ENCODE data around the gene SCGB1A1.

DNA sequence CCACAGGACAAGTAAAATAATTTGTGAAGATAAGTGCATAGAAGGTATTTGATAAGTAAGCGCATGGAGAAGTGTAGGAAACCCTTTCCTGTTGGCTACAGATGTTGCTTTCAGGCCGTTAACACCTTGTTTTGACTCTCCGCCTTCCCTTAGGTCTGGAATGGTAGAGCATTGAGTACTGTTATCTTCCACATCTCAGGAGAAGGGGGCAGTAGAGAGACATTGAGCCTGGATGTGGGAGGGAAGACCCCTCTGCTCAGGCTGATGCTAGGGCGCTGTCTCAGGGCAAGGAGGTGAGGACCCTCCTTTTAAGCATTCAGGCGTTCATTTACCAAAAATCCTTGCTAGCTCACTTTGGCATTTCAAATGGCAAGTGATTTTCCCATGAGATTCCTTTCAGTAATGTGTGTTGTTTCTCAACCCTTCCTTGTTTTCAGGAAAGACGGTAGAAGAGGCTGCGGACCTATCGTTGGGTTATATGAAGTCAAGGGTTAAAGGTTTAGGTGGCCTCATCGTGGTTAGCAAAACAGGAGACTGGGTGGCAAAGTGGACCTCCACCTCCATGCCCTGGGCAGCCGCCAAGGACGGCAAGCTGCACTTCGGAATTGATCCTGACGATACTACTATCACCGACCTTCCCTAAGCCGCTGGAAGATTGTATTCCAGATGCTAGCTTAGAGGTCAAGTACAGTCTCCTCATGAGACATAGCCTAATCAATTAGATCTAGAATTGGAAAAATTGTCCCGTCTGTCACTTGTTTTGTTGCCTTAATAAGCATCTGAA, 27.0 kb upstream of the SCGB1A1 start:
- TF ChIP-seq CTCF (IDR thresholded peaks at IDR 0.05), result no peak
- no peak for TF ChIP-seq POLR2A (IDR thresholded peaks at IDR 0.05)
- no peak for TF ChIP-seq EP300 (IDR thresholded peaks at IDR 0.05)
